ENCODE data around the gene FFAR4.

Gene FFAR4

DNA sequence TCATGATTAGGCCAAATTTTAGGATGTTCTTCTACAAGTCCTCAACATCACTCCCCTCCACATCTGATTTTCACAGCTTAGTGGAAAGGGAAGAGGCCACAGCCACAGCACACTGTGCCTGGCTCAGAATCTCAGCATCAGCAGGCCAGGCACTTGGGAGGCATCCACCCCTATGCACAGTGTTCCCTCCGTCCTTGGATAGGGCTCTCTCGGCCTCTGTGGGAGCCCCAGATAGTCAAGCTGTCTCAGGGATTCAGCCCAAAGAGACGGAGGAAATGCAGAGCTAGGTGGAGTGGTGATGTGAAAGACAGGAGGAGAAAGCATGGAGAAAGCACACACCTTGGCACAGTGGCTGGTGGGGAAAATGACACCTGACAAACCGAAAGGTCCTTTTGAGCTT lies 33.3 kb downstream of the FFAR4 start:
- no peak for DNase-seq (ENCODE audit: low spot score)

DNA sequence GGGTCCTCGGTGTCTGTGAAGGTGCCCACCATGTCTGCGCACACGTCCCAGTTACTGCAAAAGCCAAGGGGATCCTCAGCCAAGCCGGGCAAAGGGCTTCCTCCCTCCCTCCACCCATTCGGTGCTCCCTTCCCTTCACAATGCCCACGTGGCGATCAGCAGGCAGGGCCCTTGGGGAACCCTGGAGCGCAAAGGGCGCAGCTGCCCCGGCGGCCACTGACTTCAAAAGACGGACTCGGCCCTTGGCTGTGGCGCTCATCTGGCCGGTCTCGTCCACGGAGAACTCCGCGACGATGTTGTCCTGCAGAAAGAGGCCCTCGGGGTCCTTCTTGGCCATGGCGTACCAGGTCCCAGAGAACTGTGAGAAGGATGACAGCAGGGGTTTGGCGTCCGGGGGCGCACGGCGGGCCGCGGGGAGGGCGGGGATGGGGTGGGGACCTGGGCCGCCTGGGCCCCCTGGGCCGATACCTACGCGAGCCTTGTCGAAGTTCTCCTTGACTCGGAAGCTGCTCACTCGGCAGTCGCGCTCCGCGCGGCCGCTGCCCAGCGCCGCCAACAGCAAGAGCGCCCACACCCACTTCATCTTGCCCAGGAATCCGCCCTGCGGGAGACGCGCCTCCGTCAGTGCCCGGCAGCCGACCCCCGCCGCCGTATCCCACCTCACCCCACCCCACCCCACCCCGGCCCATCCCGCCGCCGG lies 34.1 kb downstream of the FFAR4 start:
- no peak for DNase-seq (ENCODE audit: low spot score)

DNA sequence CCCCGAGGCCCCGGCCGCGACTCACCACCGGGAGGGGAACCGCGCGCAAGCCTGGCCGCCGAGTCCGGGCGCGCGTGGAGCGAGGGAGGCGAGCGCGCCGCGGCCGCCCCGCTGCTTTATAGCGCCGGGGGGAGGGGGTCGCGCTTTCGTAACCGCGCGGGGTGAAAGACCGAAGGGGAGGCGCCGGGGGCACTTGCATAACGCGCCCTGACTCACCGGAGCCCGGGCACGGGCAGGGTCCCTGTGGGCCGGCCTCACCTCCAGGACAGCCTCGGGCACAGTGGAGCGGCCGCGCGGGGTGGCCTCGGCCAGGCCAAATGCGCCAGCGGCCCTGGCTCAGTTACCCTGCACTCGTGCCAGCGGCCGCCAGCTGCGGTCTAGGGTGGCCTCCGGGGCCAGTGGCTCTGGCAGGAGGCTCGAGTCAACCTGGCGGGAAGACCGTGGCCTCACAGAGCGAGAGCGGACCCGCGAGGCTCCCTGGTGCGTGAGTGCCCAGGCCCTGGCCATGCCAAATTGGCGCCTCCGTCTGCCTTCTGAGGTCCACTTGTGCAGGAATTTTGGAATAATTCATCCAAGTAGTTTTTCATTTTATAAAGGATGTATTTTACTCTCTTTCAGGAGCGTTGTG lies 34.8 kb downstream of the FFAR4 start, which contains the start of gene RBP4:
TSS of gene RBP4 (minus strand) at position 90 of the 628 bp plus-strand sequence. CDS start 207 bp downstream, outside the sequence.
- no peak for DNase-seq (ENCODE audit: low spot score)

DNA sequence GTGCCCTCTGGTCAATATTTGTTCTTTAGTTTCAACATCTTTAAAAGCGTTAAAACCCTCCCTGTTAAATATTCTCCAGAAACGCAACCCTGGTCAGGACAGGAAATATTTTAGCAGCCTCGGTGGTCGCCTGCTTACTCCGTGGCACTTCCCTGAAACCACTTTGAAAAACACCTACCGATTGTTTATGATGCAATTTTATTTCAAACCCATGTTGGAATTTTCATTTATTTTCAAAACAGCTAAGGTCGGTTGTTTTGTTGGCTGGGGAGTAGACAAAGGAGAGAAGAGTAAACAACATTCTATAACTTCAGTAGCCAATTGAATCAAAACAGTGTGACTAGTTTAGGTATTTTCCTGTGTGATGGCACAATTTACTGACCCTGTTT lies 35.3 kb downstream of the FFAR4 start:
- no peak for DNase-seq (ENCODE audit: low spot score)

DNA sequence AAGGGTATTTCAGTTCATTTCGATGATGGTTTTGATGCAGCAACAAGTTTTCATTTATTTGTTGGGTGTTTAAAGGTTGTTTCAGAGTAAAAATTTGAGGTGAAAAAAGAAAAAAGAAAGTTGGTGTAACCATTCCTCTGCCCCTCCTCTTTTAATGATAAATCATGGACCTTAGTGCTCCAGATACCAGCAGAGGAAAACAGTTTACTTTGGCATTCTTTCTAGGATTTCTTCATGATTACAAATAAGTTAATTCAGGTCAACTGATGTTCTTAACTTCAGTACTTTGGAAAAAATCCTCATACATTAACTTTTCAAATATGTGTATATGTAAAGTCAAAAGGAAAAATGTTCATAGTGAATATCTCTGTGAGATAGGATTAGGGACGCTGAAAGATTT lies 36.6 kb downstream of the FFAR4 start:
- no peak for DNase-seq (ENCODE audit: low spot score)

DNA sequence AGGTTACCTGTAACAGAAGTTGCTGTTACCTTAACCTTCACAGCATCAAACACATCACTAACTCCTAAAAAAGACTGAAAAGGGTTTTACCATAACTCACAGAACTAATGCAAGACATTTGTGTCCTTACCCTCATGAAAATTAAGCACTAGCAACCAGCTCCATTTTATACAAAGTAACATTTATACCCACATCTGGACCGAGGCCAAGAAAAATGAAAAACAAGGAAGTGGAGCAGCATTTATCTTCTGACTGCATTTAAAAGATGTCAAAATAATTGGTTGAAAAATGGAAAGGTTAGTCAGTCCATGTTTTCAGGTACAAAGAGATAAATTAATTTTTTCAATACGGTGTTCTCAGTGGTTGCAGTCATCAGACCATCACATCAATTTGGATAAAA lies 37.7 kb downstream of the FFAR4 start:
- no peak for DNase-seq (ENCODE audit: low spot score)

DNA sequence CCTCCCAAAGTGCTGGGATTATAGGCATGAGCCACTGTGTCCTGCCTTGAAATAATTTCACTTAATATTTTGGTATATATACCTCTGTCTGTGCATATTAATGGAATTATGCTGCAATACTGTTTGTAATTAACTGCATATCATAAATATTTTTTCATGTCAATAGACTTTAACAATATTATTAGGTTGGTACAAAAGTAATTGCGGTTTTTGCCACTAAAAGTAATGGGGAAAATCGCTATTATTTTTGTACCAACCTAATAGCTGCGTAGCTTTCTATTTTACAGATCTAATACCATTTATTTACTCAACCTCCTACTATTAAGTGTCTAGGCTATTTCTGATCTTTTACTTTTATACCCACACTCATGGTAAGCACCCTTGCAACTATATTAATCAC lies 42.0 kb downstream of the FFAR4 start:
- no peak for DNase-seq (ENCODE audit: low spot score)

DNA sequence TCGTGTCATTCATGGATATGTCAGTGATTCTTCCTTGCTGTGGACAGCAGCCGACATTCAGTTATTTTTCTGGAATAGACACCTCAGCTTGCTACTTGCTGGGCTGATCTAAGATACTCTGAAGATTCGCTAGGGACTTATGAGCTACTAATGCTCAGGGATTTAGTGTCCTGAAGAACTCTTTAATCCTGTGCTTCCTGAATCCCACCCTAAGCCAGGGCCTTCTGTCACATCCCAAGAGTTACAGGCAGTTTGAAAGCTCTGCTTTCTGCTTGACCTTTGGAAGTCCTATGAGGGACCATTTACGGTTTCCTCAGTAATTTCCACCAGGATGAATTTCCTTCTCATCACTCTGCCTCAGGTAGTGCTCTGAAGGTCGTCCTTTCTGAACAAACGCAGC lies 45.8 kb downstream of the FFAR4 start, which contains the start of gene PDE6C:
TSS of gene PDE6C (plus strand) at position 227 of the 400 bp plus-strand sequence. CDS start 189 bp downstream, outside the sequence.
- no peak for DNase-seq (ENCODE audit: low spot score)

DNA sequence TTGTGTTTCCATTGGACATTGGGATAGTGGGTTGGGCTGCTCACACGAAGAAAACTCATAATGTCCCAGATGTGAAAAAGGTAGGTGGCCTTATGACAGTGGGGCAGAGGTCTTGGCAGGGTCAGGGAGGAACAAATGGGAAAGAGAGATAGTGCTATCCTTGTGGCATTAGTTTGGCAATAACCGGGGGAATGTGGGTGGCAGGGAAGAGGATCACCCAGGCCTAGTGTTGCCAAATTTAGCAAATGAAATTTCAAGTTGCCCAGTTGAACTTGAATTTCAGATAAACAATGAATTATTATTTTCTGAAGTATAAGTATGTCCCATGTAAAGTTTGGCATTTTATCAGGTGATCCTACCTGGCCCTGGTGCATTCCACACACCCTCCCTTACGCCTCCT lies 46.7 kb downstream of the FFAR4 start:
- DNase-seq (ENCODE audit: low spot score), result no peak

DNA sequence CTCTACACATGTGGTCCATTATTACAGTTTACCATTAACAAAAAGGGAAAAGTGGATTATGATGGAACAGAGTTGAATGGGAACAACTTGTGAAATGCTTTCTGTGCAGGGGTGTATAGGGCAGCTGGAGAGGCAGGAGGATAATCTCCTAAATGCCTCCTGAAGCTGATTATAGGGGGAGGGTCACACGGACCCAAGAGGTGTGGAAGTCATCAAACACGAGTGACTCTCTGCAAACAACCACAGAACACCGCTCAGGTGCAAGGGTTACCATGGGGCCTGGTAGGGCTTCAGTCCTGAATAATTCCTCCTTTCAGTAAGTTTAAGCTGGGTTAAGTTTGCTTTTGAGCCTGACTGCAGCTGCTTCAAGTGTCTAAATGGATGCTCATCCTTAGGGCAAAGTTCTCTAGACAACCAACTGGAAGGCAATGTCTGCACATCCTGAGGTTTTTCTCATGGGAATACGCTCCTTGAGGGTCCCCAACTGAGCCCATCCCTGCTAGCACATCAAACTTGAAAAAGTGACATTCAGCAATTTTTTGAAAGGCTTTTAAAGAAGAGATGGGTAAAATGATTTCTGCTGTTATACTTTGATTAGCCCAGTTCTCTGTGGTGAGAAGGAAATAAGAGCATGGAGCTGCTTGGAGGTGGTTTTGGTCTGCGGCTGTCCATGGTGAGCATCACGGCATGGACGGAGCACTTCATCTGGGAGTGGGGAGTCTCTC lies 47.8 kb downstream of the FFAR4 start:
- DNase-seq (ENCODE audit: low spot score), result no peak

DNA sequence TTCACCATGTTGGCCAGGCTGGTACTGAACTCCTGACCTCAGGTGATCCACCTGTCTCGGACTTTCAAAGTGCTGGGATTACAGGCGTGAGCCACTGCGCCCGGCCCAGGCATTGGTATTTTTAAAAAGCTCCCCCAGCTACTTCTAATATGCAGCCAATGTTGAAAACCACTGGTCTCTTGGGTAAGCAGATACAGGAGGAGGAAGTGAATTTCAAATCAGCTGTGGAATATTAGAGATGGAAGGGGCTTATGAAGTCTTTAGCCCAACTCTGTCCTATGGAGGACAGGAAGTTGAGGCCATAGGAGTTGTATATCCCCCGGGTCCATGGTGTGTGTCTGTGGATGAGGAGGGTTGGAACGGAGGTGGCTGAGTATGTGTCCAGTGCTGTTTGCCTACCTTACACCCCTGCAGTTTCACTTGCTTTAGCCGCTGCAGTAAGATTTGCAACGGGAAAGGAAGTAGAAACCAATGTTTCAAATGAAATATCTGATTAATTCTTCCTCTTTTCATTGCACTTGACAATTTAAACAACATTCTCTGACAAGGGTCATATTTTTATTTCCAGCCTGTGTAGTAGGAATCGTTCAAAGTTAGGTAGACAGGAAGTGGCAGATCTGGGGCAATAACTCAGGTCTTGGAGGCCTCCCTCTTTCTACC lies 49.2 kb downstream of the FFAR4 start:
- DNase-seq (ENCODE audit: low spot score), result no peak

DNA sequence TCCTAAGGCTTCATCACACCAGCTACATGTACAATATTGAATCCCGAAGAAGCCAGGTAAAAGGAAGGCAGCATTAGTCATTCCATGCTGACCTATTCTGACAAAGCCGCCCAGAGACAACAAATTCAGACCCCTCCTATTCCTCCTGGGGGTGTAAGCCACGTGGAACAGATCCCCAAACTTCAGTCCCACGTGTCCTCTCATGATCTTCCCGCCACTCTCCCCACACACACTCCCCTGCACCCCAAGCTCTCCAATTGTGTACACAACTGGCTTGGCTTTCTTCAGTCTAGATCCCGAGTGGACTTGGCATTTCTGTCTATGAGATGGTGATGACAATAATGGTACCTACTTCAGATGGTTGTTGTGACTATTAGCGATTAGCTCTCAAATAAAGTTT lies 54.5 kb downstream of the FFAR4 start:
- no peak for DNase-seq (ENCODE audit: low spot score)

DNA sequence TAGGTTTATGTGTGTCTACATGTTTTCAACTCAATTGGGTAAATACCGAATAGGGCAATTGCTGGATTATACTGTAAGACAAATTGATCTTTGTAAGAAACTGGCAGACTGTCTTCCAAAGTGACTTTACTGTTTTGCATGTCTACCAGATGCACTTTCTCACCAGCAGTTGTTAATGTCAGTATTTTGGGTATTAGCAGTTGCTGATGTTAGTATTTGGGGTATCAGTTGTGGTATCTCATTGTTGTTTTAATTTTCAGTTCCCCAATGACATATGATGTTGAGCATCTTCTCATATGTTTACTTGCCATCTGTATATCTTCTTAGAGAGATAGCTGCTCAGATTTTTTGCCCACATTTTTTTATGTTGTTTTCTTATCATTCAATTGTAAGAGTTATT lies 56.5 kb downstream of the FFAR4 start:
- no peak for DNase-seq (ENCODE audit: low spot score)

DNA sequence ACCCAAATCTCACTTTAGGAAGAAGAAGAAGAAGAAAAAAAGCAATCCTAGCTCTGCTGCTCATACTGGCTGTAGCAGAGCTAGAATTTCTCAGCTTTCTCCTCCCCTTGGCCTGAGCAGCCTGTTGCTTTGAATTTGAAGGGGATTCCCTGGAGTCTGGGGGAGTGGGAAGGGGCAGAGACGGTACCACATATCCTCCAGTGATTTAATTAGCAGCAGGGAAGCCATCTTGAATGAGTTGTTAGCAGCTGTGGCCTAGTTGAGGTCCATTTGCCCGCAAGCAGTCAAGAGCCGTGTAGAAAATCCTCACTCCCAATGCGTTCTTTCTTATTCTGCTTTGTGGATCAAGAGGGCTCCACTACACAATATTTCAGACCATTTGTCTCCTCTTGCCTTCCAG lies 62.4 kb downstream of the FFAR4 start:
- DNase-seq (ENCODE audit: low spot score), result no peak

DNA sequence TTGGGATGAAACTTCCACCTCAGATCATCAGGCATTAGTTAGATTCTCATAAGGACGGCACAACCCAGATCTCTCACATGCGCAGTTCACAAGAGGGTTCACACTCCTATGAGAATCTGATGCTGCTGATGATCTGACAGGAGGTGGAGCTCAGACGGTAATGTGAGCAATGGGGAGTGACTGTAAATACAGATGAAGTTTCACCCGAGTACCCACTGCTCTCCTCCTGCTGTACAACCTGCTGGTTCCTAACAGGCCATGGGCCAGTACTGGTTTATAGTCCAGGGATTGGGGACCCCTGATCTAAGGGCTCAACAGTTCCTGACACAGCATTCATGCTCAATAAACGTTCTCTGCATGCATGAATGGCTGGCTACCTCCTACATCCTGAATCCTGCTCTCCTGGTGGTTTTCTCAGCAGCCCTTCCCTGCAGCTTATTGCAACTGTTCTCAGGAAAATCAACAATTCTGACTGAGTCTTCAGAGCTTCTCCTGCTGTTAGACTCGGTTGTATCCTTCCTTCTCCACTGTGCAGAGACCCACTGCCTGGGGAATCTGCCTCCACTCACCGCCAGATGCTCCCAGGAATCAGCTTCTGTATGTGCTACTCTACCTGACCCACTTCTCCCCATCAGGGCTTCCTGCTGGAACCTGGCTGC lies 63.3 kb downstream of the FFAR4 start:
- DNase-seq (ENCODE audit: low spot score), result no peak

DNA sequence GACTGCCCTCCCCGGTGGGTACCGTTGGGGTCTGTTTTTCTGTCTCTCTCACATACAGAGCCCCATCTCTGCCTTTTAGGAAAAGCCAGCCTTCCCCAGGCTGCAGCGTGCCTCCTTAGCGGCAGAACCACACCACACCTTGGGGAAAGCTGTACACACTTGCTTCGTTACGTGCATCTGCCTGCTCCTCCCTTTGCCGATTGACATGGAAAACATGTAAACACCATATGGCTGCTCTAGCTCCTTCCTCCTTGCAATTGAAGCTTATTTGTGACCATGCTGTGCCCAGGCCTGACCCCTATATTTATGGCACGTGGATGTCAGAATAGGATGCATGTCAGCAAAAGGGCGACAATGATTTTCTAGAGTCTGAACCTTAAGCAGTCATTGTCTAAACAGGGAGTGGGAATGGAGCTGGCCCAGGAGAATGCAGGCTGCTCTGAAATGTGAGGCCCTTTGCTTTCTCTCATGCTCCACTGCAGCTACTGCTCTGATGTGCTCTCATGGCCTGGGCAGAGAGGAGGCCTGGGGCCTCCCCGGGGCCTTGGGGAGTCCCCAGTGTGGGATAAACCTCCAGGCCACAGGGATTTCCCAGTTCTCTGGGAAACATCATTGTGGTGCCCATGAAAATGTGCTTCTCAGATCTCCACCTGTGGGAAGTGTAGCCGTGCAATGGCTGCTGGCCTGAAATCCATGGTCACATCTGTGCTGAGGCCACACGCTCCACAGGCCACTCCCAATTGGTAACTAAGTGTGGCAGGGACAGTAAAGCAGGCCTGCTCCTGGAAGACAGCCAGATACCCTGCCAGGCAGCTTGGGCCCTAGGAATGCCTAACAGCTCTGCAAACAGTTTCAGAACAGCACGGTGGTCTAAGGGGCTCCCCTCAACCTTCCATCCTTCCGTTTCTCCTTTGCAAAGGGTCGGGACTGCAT lies 64.4 kb downstream of the FFAR4 start:
- no peak for DNase-seq (ENCODE audit: low spot score)

Measured in germinal center (tissue), 1 donor.